ENCODE results near the gene MARK2. TPM values are rescaled to one million over a fixed set of nuclear protein-coding genes. Genes with fewer than 3 reads are reported as not detected.
A peak's percentile ranks its signal among the peaks of the same experiment; 100 is the strongest.

MARK2 gene
- total RNA-seq, 4 donors from 2014 or later = 47.0 to 91.0 (median 62.2) TPM

DNA sequence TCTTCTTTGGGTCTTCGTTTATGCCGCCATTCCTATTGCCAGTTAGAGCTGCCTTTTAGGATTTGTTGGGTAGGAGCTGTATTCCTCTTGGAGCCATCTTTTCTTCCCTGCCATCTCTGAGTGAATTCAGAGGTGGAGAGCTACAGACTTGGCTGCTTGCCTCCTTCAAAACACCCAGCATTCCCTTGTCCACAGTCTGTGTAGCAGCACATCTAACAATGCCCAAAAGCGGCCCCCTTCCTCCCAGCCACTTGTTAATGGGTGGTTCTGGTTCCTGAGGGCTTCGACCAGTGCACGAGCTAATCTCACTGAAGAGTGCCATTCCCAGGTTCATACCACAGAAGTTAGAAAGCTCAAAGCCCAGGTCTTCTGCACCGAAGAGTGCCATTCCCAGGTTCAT is 37.7 kb downstream of the MARK2 start:
- Histone ChIP-seq H3K27ac (no peak overlapping the region), H3K4me1 (peaks cover 50 to 89% (median 57%) of the 10 kb centered on the region in 3 donors), H3K9me3 (no peaks in the 10 kb centered on the region), H3K4me3 (no peak overlapping the region), H3K27me3 (no peaks in the 10 kb centered on the region), H3K36me3 (peaks cover 0 to 9% (median 0%) of the 10 kb centered on the region in 3 donors)
- TF ChIP-seq, protein P1, sequence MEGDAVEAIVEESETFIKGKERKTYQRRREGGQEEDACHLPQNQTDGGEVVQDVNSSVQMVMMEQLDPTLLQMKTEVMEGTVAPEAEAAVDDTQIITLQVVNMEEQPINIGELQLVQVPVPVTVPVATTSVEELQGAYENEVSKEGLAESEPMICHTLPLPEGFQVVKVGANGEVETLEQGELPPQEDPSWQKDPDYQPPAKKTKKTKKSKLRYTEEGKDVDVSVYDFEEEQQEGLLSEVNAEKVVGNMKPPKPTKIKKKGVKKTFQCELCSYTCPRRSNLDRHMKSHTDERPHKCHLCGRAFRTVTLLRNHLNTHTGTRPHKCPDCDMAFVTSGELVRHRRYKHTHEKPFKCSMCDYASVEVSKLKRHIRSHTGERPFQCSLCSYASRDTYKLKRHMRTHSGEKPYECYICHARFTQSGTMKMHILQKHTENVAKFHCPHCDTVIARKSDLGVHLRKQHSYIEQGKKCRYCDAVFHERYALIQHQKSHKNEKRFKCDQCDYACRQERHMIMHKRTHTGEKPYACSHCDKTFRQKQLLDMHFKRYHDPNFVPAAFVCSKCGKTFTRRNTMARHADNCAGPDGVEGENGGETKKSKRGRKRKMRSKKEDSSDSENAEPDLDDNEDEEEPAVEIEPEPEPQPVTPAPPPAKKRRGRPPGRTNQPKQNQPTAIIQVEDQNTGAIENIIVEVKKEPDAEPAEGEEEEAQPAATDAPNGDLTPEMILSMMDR (IDR thresholded peaks at IDR 0.05) = no peak
- no peak for TF ChIP-seq POLR2A (IDR thresholded peaks at IDR 0.05)
- DNase-seq = no peak
- 88 to 94% methylated on average over 4 to 6 of the region's 6 CpGs for WGBS, 2 donors
- intact Hi-C loops (cut with DNase I) = no loop called here

DNA sequence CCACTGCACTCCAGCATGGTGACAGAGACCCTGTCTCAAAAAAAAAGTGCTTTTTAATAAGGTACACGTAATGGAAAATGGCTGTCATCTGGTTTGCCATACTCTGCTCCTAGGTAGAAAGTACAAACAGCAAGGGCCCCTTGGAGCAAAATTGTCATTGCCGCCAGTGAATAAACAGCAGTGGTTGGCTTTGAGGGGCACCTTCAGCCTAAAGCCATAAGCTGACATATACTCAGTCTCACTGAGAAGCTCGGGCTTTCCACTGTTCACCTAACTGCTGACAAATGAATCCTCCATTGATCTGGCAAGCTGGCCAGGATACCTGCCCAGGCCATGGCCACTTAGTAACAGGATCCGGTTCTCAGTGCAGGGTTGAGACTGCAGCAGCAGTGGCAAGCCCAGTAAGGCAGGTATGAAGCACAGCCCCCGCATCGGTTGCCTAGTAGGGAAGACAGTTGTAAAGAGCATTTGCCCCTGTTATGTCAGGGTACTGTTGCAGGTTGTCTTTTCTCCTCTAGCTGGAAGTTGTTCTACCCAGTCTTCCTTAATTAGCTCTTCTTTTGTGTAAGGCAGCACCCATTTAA is 38.8 kb downstream of the MARK2 start:
- DNase-seq = no peak
- Histone ChIP-seq H3K36me3 (peaks cover 0 to 20% (median 0%) of the 10 kb centered on the region in 3 donors), H3K27ac (no peak overlapping the region), H3K9me3 (no peaks in the 10 kb centered on the region), H3K4me3 (no peak overlapping the region), H3K4me1 (peaks cover 42 to 89% (median 46%) of the 10 kb centered on the region in 3 donors), H3K27me3 (no peaks in the 10 kb centered on the region)
- TF ChIP-seq POLR2A (IDR thresholded peaks at IDR 0.05) = no peak
- TF ChIP-seq, protein P1 (IDR thresholded peaks at IDR 0.05) = no peak
- intact Hi-C loops (cut with DNase I) = no loop called here
- 81 to 87% methylated on average over 3 to 5 of the region's 6 CpGs for WGBS, 2 donors

DNA sequence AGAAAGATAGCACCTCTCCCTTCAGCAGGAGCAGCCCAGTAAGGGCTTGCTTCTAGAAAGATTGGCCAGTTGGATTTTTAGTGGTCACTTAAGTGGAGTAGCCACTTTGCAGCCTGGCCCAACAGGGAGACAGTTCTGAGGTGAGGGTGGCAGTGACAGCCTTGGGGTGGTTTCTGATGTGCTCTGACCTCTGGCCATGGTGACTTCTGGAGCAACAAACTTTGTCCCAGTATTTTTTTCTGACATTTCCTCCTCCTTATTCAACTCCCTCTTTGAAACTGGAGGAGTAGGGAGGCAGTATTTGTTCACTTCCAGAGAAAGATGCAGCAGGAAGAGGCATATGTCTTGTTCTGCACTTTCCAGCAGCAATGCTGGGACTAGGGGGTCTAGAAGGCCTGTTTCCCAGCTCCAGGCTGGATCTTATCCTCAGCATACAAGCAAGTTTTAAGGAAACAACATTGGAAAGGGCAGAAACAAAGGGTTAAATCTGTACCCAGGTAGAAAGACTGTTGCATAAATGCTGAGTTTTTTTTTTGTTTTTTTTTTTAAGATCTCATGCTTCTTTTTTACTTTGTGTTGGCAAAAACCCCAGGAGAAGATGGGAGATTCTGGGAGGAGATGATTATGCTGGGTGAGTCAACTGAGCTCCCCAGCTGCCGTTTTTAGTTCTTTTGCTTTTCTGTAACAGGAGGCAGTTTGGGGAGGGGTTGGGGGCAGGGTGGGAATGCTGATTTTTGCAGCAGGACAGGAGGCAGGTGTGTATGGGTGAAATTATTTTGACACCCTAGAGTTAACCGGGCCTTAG is 40.9 kb downstream of the MARK2 start:
- Histone ChIP-seq H3K27me3 (no peaks in the 10 kb centered on the region), H3K4me1 (peaks cover 32 to 88% (median 39%) of the 10 kb centered on the region in 3 donors), H3K36me3 (peaks cover 0 to 23% (median 0%) of the 10 kb centered on the region in 3 donors), H3K4me3 (no peak overlapping the region), H3K9me3 (no peaks in the 10 kb centered on the region), H3K27ac (peak overlapping the region in 3 of 4 donors; percentile 26 to 56 (median 39))
- DNase-seq = no peak
- no peak for TF ChIP-seq POLR2A (IDR thresholded peaks at IDR 0.05)
- TF ChIP-seq, protein P1 (IDR thresholded peaks at IDR 0.05) = no peak
- WGBS, 2 donors = 19 to 23% methylated on average over 2 of the region's 2 CpGs
- intact Hi-C loops (cut with DNase I) = no loop called here

DNA sequence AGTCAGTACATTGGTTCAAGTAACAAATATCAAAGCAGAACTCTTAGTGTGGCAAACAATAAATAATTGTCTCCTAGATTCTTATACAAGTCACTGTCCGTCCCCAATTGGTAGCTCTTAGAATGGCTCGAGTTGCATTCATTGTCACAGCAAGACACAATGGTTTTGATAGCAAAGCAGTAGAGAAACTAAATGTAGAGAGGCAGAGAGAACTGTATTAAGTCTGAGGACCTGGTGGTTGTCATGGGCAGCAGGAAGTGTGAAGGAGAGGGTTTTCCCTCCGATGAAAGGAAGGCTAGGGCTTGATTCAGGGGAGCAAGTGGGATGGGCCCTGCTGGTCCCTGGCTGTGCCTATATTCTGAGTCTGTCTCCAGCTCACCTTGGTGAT is 41.5 kb downstream of the MARK2 start:
- H3K27ac ChIP-seq = peak overlapping the region in 3 of 4 donors; percentile 26 to 39 (median 34)
- no peaks in the 10 kb centered on the region for H3K27me3 ChIP-seq
- peaks cover 32 to 82% (median 35%) of the 10 kb centered on the region in 3 donors for H3K4me1 ChIP-seq
- TF ChIP-seq, protein P1 (IDR thresholded peaks at IDR 0.05) = no peak
- no peak for TF ChIP-seq POLR2A (IDR thresholded peaks at IDR 0.05)
- H3K4me3 ChIP-seq = no peak overlapping the region
- peaks cover 0 to 24% (median 0%) of the 10 kb centered on the region in 3 donors for H3K36me3 ChIP-seq
- H3K9me3 ChIP-seq = no peaks in the 10 kb centered on the region
- no peak for DNase-seq
- intact Hi-C loops (cut with DNase I) = no loop called here
- whole genome bisulfite sequencing, 2 donors = 19 to 20% methylated on average over 2 to 3 of the region's 3 CpGs

Data from esophagus squamous epithelium (tissue), 5 donors.